ENCODE data around the gene CCDC82.

The CCDC82 gene

GRCh38 chr11:96309643-96310017, 80.1 kb downstream of the CCDC82 start:
- no peak for DNase-seq (ENCODE audit: low read depth)
- TF ChIP-seq CTCF (IDR thresholded peaks at IDR 0.05; ENCODE audit: insufficient read depth, low read depth, low read length, missing control alignments), result no peak

GRCh38 chr11:96309016-96309642, 80.6 kb downstream of the CCDC82 start:
- H3K4me3 ChIP-seq (ENCODE audit: low read depth, low read length), result no peak overlapping the region
- no peak for TF ChIP-seq CTCF (IDR thresholded peaks at IDR 0.05; ENCODE audit: insufficient read depth, low read depth, low read length, missing control alignments)
- DNase-seq (ENCODE audit: low read depth), result no peak

More at GRCh38 chr11:96309643-96310017, 80.1 kb downstream of the CCDC82 start:
- no peak overlapping the region for H3K4me3 ChIP-seq (ENCODE audit: low read depth, low read length)

- DNase-seq (ENCODE audit: low read depth), result no peak
- no peak for TF ChIP-seq CTCF (IDR thresholded peaks at IDR 0.05; ENCODE audit: insufficient read depth, low read depth, low read length, missing control alignments)
- no peak overlapping the region for H3K4me3 ChIP-seq (ENCODE audit: low read depth, low read length)
Measured at GRCh38 chr11:96307776-96308140, 82.0 kb downstream of the CCDC82 start.

GRCh38 chr11:96306933-96307775, 82.6 kb downstream of the CCDC82 start:
- no peak overlapping the region for H3K4me3 ChIP-seq (ENCODE audit: low read depth, low read length)
- no peak for DNase-seq (ENCODE audit: low read depth)
- TF ChIP-seq CTCF (IDR thresholded peaks at IDR 0.05; ENCODE audit: insufficient read depth, low read depth, low read length, missing control alignments), result no peak

GRCh38 chr11:96306600-96306932, 83.1 kb downstream of the CCDC82 start:
- H3K4me3 ChIP-seq (ENCODE audit: low read depth, low read length), result no peak overlapping the region
- TF ChIP-seq CTCF (IDR thresholded peaks at IDR 0.05; ENCODE audit: insufficient read depth, low read depth, low read length, missing control alignments), result no peak
- no peak for DNase-seq (ENCODE audit: low read depth)

- no peak for TF ChIP-seq CTCF (IDR thresholded peaks at IDR 0.05; ENCODE audit: insufficient read depth, low read depth, low read length, missing control alignments)
- no peak for DNase-seq (ENCODE audit: low read depth)
- H3K4me3 ChIP-seq (ENCODE audit: low read depth, low read length), result no peak overlapping the region
Measured at GRCh38 chr11:96306071-96306470, 83.6 kb downstream of the CCDC82 start.

Data from GM12865 (cell line).